ENCODE data around the gene CNTNAP5.

Gene CNTNAP5

GRCh38 chr2:124437811-124438210 lies 412.7 kb downstream of the CNTNAP5 start:
- DNase-seq: no peak
- Histone ChIP-seq H4K8ac (ENCODE audit: low read depth, low read length) (no peak overlapping the region), H2AFZ (ENCODE audit: insufficient read depth, low read length, poor library complexity) (no peak overlapping the region), H3K9ac (ENCODE audit: low read length) (no peak overlapping the region), H4K91ac (ENCODE audit: low read depth, low read length) (no peak overlapping the region), H3K18ac (ENCODE audit: low read length) (no peak overlapping the region), H3K23ac (ENCODE audit: low read length) (no peak overlapping the region), H2BK120ac (ENCODE audit: insufficient read depth, low read length, poor library complexity) (no peak overlapping the region), H2AK5ac (ENCODE audit: low read length) (no peak overlapping the region), H3K4ac (ENCODE audit: low read depth, low read length) (no peak overlapping the region), H3K14ac (ENCODE audit: low read length) (no peak overlapping the region), H3K9me3 (ENCODE audit: insufficient read depth, low read depth, low read length) (no peaks in the 10 kb centered on the region), H3K4me3 (ENCODE audit: low read depth, low read length) (no peak overlapping the region), H3K36me3 (ENCODE audit: control insufficient read depth in 1 of 2, insufficient read depth in 2 of 2, low read length in 2 of 2) (no peaks in the 10 kb centered on the region), H3K4me2 (ENCODE audit: low read length) (no peak overlapping the region), H2BK5ac (ENCODE audit: low read depth, low read length, poor library complexity) (no peak overlapping the region), H3K4me1 (ENCODE audit: control insufficient read depth in 1 of 2, insufficient read depth in 2 of 2, low read length in 2 of 2) (no peaks in the 10 kb centered on the region), H2BK12ac (ENCODE audit: low read length) (no peak overlapping the region), H3K27me3 (ENCODE audit: insufficient read depth, low read length) (no peaks in the 10 kb centered on the region), H3K79me1 (ENCODE audit: low read length) (no peaks in the 10 kb centered on the region), H3K79me2 (ENCODE audit: control insufficient read depth, insufficient read depth, low read length, poor library complexity) (no peaks in the 10 kb centered on the region), H4K12ac (ENCODE audit: low read depth, low read length) (no peak overlapping the region), H3K27ac (ENCODE audit: low read depth, low read length) (no peak overlapping the region)
- no CpG with 5 or more reads among the region's 1 CpG for WGBS (ENCODE audit: extremely low coverage, insufficient coverage, insufficient read length)

- Histone ChIP-seq H3K27ac (ENCODE audit: low read depth, low read length) (no peak overlapping the region), H3K14ac (ENCODE audit: low read length) (no peak overlapping the region), H3K9ac (ENCODE audit: low read length) (no peak overlapping the region), H3K79me2 (ENCODE audit: control insufficient read depth, insufficient read depth, low read length, poor library complexity) (no peaks in the 10 kb centered on the region), H2BK12ac (ENCODE audit: low read length) (no peak overlapping the region), H2AK5ac (ENCODE audit: low read length) (no peak overlapping the region), H3K4me1 (ENCODE audit: control insufficient read depth in 1 of 2, insufficient read depth in 2 of 2, low read length in 2 of 2) (no peaks in the 10 kb centered on the region), H3K9me3 (ENCODE audit: insufficient read depth, low read depth, low read length) (no peaks in the 10 kb centered on the region), H4K12ac (ENCODE audit: low read depth, low read length) (no peak overlapping the region), H2BK5ac (ENCODE audit: low read depth, low read length, poor library complexity) (no peak overlapping the region), H2AFZ (ENCODE audit: insufficient read depth, low read length, poor library complexity) (no peak overlapping the region), H3K4ac (ENCODE audit: low read depth, low read length) (no peak overlapping the region), H3K36me3 (ENCODE audit: control insufficient read depth in 1 of 2, insufficient read depth in 2 of 2, low read length in 2 of 2) (no peaks in the 10 kb centered on the region), H3K4me3 (ENCODE audit: low read depth, low read length) (no peak overlapping the region), H2BK120ac (ENCODE audit: insufficient read depth, low read length, poor library complexity) (no peak overlapping the region), H3K23ac (ENCODE audit: low read length) (no peak overlapping the region), H3K27me3 (ENCODE audit: insufficient read depth, low read length) (no peaks in the 10 kb centered on the region), H3K18ac (ENCODE audit: low read length) (no peak overlapping the region), H4K8ac (ENCODE audit: low read depth, low read length) (no peak overlapping the region), H3K4me2 (ENCODE audit: low read length) (no peak overlapping the region), H3K79me1 (ENCODE audit: low read length) (no peaks in the 10 kb centered on the region), H4K91ac (ENCODE audit: low read depth, low read length) (no peak overlapping the region)
- DNase-seq: no peak
- no CpG with 5 or more reads among the region's 2 CpGs for WGBS (ENCODE audit: extremely low coverage, insufficient coverage, insufficient read length)
These were observed 425.4 kb downstream of the CNTNAP5 start for GRCh38 chr2:124450481-124450880.

GRCh38 chr2:124476291-124476690 lies 451.2 kb downstream of the CNTNAP5 start:
- no peaks in the 10 kb centered on the region for H3K27me3 ChIP-seq (ENCODE audit: insufficient read depth, low read length)

GRCh38 chr2:124478761-124479160 lies 453.7 kb downstream of the CNTNAP5 start:
- Histone ChIP-seq H2AK5ac (ENCODE audit: low read length) (no peak overlapping the region), H2BK5ac (ENCODE audit: low read depth, low read length, poor library complexity) (no peak overlapping the region), H2AFZ (ENCODE audit: insufficient read depth, low read length, poor library complexity) (no peak overlapping the region), H3K79me1 (ENCODE audit: low read length) (no peaks in the 10 kb centered on the region), H3K9ac (ENCODE audit: low read length) (no peak overlapping the region), H4K91ac (ENCODE audit: low read depth, low read length) (no peak overlapping the region), H3K4me2 (ENCODE audit: low read length) (no peak overlapping the region), H3K14ac (ENCODE audit: low read length) (no peak overlapping the region), H4K12ac (ENCODE audit: low read depth, low read length) (no peak overlapping the region), H3K4ac (ENCODE audit: low read depth, low read length) (no peak overlapping the region), H3K36me3 (ENCODE audit: control insufficient read depth in 1 of 2, insufficient read depth in 2 of 2, low read length in 2 of 2) (no peaks in the 10 kb centered on the region), H3K23ac (ENCODE audit: low read length) (no peak overlapping the region), H3K27ac (ENCODE audit: low read depth, low read length) (no peak overlapping the region), H3K4me1 (ENCODE audit: control insufficient read depth in 1 of 2, insufficient read depth in 2 of 2, low read length in 2 of 2) (peaks cover 2 to 7% of the 10 kb centered on the region in 2 experiments), H2BK12ac (ENCODE audit: low read length) (no peak overlapping the region), H3K79me2 (ENCODE audit: control insufficient read depth, insufficient read depth, low read length, poor library complexity) (no peaks in the 10 kb centered on the region), H3K9me3 (ENCODE audit: insufficient read depth, low read depth, low read length) (no peaks in the 10 kb centered on the region), H3K27me3 (ENCODE audit: insufficient read depth, low read length) (no peaks in the 10 kb centered on the region), H4K8ac (ENCODE audit: low read depth, low read length) (no peak overlapping the region), H3K4me3 (ENCODE audit: low read depth, low read length) (no peak overlapping the region), H3K18ac (ENCODE audit: low read length) (no peak overlapping the region), H2BK120ac (ENCODE audit: insufficient read depth, low read length, poor library complexity) (no peak overlapping the region)
- no peak for DNase-seq
- 100% methylated on average over 1 of the region's 6 CpGs for WGBS (ENCODE audit: extremely low coverage, insufficient coverage, insufficient read length)

More at GRCh38 chr2:124476291-124476690, 451.2 kb downstream of the CNTNAP5 start:
- H4K8ac ChIP-seq (ENCODE audit: low read depth, low read length): no peak overlapping the region
- H4K91ac ChIP-seq (ENCODE audit: low read depth, low read length): no peak overlapping the region
- no CpG with 5 or more reads among the region's 2 CpGs for WGBS (ENCODE audit: extremely low coverage, insufficient coverage, insufficient read length)
- no peak overlapping the region for H3K4ac ChIP-seq (ENCODE audit: low read depth, low read length)
- no peak overlapping the region for H2AK5ac ChIP-seq (ENCODE audit: low read length)
- no peak overlapping the region for H3K9ac ChIP-seq (ENCODE audit: low read length)
- no peak overlapping the region for H2BK5ac ChIP-seq (ENCODE audit: low read depth, low read length, poor library complexity)
- no peak overlapping the region for H3K23ac ChIP-seq (ENCODE audit: low read length)
- DNase-seq: no peak
- no peak overlapping the region for H3K14ac ChIP-seq (ENCODE audit: low read length)
- H3K79me2 ChIP-seq (ENCODE audit: control insufficient read depth, insufficient read depth, low read length, poor library complexity): no peaks in the 10 kb centered on the region
- H3K4me3 ChIP-seq (ENCODE audit: low read depth, low read length): no peak overlapping the region
- H3K27ac ChIP-seq (ENCODE audit: low read depth, low read length): no peak overlapping the region
- H3K4me1 ChIP-seq (ENCODE audit: control insufficient read depth in 1 of 2, insufficient read depth in 2 of 2, low read length in 2 of 2): no peaks in the 10 kb centered on the region
- H2BK12ac ChIP-seq (ENCODE audit: low read length): no peak overlapping the region
- no peaks in the 10 kb centered on the region for H3K9me3 ChIP-seq (ENCODE audit: insufficient read depth, low read depth, low read length)
- no peaks in the 10 kb centered on the region for H3K79me1 ChIP-seq (ENCODE audit: low read length)
- no peak overlapping the region for H3K18ac ChIP-seq (ENCODE audit: low read length)
- H3K4me2 ChIP-seq (ENCODE audit: low read length): no peak overlapping the region
- no peaks in the 10 kb centered on the region for H3K36me3 ChIP-seq (ENCODE audit: control insufficient read depth in 1 of 2, insufficient read depth in 2 of 2, low read length in 2 of 2)
- H4K12ac ChIP-seq (ENCODE audit: low read depth, low read length): no peak overlapping the region
- no peak overlapping the region for H2AFZ ChIP-seq (ENCODE audit: insufficient read depth, low read length, poor library complexity)
- no peak overlapping the region for H2BK120ac ChIP-seq (ENCODE audit: insufficient read depth, low read length, poor library complexity)
